Pancreas (tissue), 10 donors: Measurements from ENCODE around the gene FOXRED1. TPM values are rescaled to one million over a fixed set of nuclear protein-coding genes. Genes with fewer than 3 reads are reported as not detected.

ENCODE experiments used
- ATAC-seq, 4 donors: fragments of 200-7000 bp; cut with Tn5 transposase; one replicate each; pipeline versions ENCODE4 v1.8.0 to v1.9.1; 2020; ENCODE audit warnings: mild to moderate bottlenecking in 4 of 4, moderate library complexity in 4 of 4
- DNase-seq, 6 donors: peaks; one replicate each; pipeline ENCODE4 v3.0.0-alpha.2; 2020
- FAIRE-seq: peaks from 2 replicates; lab custom pipeline; 2012; peaks lifted over from hg19 to GRCh38; lab: Jason Lieb, UNC
- H3K27ac ChIP-seq, 4 donors: fragments of 200-600 bp; sonication (generic); 1 replicate in 3 of 4; 2 replicates in 1 of 4; pipeline versions ENCODE4 v1.5.0 to v1.8.0; 2020
- H3K27me3 ChIP-seq, 4 donors: fragments of 200-600 bp; one replicate each; pipeline ENCODE4 v1.8.0; 2021
- H3K36me3 ChIP-seq, 3 donors: fragments of 200-600 bp; sonication (generic) in 1 of 3; one replicate each; pipeline versions ENCODE4 v1.5.0 to v1.8.0; 2020 to 2021
- H3K4me1 ChIP-seq, 3 donors: fragments of 200-600 bp; one replicate each; pipeline ENCODE4 v1.8.0; 2021
- H3K4me3 ChIP-seq, 4 donors: fragments of 200-600 bp; sonication (generic) in 2 of 4; one replicate each; pipeline versions ENCODE4 v1.5.0 to v1.8.0; 2020 to 2021
- H3K9me3 ChIP-seq, 4 donors: fragments of 200-600 bp; one replicate each; pipeline ENCODE4 v1.8.0; 2021
- WGBS, 2 donors: extraction: QIAGEN DNeasy Blood & Tissue Kit; methylation state at CpG; one replicate each; pipeline ENCODE4 v1.1.7; 2013; 5-methylcytosine and 5-hydroxymethylcytosine counted together
- intact Hi-C, 3 donors: fragments of 100-400 bp; cut with DNase I; formaldehyde crosslinking; loops; one replicate each; pipeline versions ENCODE4 v1.11.1 to v1.14.2; 2022
- polyA plus RNA-seq, 2 donors: library from polyadenylated mRNA; stranded (reverse); fragments of 200-250 nt; gene quantifications; one replicate each; pipeline ENCODE4 v1.2.3, GENCODE V29; 2013
- total RNA-seq, 6 donors: library from RNA; stranded (reverse); fragmentation: NEBNext Ultra II Directional in 4 of 6; extraction: Animal tissue kit (Norgen Biotek cat#: 25700) in 4 of 6; gene quantifications; one replicate each; pipeline versions ENCODE4 v1.2.1 to v1.2.4, GENCODE V29; 2021 to 2023
- TF ChIP-seq, protein P1 (sequence below), 4 donors: fragments of 200-600 bp; sonication (generic) in 3 of 4; IDR thresholded peaks; one replicate each; pipeline versions ENCODE4 v1.5.0 to v1.8.0; 2021; ENCODE audit warnings: antibody characterized with exemption in 4 of 4
- donor health status: healthy with polysubstance abuse.
- donor health status: DM: no; HTN: no; CAD: no; lungs with moderate emphysema.
- donor health status: DM: no; HTN: no; CAD: no.
- donor health status: control.
- donor health status: control.
- donor health status: Bipolar disorder and iron deficiency.
- donor health status: DM: yes; HTN: yes; CAD: no.
- donor health status: DM: no; HTN: no; CAD: no.
- donor health status: DM: no; HTN: no; CAD: no.
- donor health status: DM: yes; HTN: yes; CAD: no.

FOXRED1 gene
- total and polyA plus RNA-seq, 8 donors: 6.3 to 29.4 (median 11.5) TPM

DNA sequence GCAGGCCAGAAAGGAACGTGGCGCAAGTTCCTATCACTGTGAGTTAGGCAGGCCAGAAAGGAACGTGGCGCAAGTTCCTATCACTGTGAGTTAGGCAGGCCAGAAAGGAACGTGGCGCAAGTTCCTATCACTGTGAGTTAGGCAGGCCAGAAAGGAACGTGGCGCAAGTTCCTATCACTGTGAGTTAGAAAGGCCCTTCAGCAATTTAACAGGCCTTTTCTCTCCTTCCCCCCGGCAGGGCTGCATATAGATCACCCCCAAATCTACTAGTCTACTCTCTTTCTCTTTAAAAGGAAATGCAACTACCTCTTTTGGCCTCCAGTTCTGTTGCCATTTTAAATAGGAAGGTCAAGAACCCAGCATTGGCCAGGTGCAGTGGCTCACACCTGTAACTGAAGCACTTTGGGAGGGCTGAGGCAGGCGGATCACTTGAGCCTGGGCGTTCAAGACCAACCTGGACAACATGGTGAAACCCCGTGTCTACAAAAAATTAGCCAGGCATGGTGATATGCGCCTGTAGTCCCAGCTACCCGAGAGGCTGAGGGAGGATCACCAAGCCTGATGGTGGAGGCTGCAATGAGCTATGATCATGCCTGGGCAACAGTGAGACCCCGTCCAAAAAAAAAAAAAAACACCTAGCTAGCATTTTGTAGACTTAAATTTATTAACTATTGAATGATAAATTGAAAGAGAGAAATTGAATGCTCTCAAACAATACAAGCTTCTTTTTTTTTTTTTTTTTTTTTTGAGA lies 42.4 kb upstream of the FOXRED1 start:
- Histone ChIP-seq H3K9me3 (no peaks in the 10 kb centered on the region), H3K27ac (no peak overlapping the region), H3K36me3 (no peaks in the 10 kb centered on the region), H3K4me3 (no peak overlapping the region), H3K4me1 (peaks cover 0 to 5% (median 2%) of the 10 kb centered on the region in 3 donors), H3K27me3 (no peaks in the 10 kb centered on the region)
- FAIRE-seq: no peak
- intact Hi-C loops: no loop called here
- TF ChIP-seq, protein P1, sequence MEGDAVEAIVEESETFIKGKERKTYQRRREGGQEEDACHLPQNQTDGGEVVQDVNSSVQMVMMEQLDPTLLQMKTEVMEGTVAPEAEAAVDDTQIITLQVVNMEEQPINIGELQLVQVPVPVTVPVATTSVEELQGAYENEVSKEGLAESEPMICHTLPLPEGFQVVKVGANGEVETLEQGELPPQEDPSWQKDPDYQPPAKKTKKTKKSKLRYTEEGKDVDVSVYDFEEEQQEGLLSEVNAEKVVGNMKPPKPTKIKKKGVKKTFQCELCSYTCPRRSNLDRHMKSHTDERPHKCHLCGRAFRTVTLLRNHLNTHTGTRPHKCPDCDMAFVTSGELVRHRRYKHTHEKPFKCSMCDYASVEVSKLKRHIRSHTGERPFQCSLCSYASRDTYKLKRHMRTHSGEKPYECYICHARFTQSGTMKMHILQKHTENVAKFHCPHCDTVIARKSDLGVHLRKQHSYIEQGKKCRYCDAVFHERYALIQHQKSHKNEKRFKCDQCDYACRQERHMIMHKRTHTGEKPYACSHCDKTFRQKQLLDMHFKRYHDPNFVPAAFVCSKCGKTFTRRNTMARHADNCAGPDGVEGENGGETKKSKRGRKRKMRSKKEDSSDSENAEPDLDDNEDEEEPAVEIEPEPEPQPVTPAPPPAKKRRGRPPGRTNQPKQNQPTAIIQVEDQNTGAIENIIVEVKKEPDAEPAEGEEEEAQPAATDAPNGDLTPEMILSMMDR (IDR thresholded peaks at IDR 0.05): no peak
- no peak for ATAC-seq
- DNase-seq: no peak
- WGBS, 2 donors: 96 to 97% methylated on average over 9 to 11 of the region's 15 CpGs

DNA sequence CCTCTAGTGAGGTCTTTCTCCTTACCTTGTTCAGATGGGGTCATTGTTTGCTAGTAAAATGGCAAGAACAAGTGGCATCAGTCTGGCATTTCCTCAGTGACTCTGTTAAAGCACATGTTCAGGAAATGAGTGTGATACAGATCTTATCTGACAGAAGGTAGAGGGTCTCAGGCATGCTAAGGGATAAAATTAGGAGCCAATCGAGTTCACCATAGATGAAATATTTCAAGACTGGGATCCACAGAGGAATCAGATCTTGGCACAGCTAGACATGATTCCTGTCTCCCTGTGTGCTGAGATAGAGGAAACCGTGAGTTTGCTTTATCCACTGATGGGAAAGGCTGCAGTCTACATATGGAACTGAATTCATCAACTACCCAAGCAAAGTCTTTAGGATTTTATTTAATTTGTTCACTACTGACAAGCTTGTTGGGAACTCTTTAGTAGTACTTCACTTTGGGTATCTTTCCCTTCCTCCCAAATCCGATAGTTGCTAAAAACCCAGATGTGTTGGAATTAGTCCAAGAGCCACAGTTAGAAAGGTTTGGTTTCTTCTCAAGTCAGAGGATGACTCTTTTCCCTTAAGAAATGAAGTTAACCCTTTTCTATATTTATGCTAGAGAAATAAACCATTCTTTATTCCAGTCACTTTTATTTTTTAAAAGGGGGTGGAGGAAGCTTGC lies 39.0 kb upstream of the FOXRED1 start:
- FAIRE-seq (no peak), ATAC-seq (no peak), DNase-seq (no peak)
- Histone ChIP-seq H3K27me3 (no peaks in the 10 kb centered on the region), H3K9me3 (no peaks in the 10 kb centered on the region), H3K4me3 (no peak overlapping the region), H3K4me1 (peaks cover 0 to 12% (median 10%) of the 10 kb centered on the region in 3 donors), H3K27ac (no peak overlapping the region), H3K36me3 (no peaks in the 10 kb centered on the region)
- intact Hi-C loops: no loop called here
- WGBS, 2 donors: 80 to 84% methylated on average over 3 of the region's 3 CpGs
- TF ChIP-seq, protein P1 (IDR thresholded peaks at IDR 0.05): no peak

DNA sequence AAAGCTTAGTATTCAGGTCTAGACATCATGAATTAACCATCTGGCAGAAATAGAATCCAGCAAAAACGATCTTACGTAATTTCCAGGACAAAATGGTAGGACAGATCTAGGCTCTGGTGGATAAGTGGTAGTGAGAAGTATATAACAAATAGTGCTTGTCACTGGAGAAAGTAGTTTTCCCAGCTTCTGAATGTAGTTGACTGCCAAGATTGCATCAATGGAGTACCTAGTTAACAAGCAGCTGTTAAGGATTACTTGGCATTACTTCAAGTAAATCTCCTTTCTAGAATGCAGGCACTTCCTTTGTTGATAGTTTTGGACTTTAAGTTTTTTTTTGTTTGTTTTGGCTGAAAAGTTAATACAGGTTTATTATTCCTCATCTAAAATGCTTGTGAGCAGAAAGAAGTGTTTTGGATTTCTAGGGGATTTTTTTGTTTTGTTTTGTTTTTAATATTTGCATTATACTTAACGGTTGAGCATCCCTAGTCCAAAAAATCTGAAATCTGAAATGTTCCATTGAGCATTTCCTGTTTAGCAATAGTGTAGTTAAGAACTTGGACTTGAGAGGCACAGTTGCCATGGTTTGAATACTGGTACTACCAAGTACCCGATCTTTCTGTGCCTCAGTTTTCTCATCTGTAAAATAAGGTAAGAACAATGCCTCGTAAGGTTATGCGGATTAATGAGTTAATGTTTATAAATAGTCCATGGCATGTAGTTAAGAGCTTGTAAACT lies 37.1 kb upstream of the FOXRED1 start:
- no peak overlapping the region for H3K27ac ChIP-seq
- peak; percentile 23 for FAIRE-seq

DNA sequence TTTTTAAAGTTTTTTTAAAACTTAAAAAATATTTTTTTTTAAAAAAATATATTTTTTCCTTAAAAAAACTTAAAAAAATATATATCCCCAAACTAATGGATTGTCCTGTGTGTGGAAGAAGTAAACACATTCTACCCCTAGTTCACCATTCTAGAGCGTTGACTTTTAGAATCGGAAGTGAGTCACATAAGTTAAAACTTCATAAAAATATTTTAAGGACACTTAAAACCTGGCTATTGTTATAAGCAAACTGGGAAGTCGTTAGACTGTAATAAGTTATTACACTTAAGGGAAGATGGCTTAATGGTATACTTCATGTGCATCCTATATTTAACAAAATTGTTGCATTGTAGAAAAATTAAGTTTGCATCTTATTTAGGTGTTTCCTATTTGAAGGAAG lies 36.3 kb upstream of the FOXRED1 start:
- Histone ChIP-seq H3K27me3 (no peaks in the 10 kb centered on the region), H3K36me3 (no peaks in the 10 kb centered on the region), H3K27ac (no peak overlapping the region), H3K4me3 (no peak overlapping the region), H3K9me3 (no peaks in the 10 kb centered on the region), H3K4me1 (peaks cover 0 to 12% (median 10%) of the 10 kb centered on the region in 3 donors)
- intact Hi-C loops: no loop called here
- DNase-seq: no peak
- FAIRE-seq: no peak
- WGBS, 2 donors: 90 to 93% methylated on average over 3 of the region's 3 CpGs
- TF ChIP-seq, protein P1 (IDR thresholded peaks at IDR 0.05): no peak
- no peak for ATAC-seq

More for the DNA sequence above, 37.1 kb upstream of the FOXRED1 start:
- Histone ChIP-seq H3K27me3 (no peaks in the 10 kb centered on the region), H3K4me1 (peaks cover 0 to 12% (median 10%) of the 10 kb centered on the region in 3 donors), H3K9me3 (no peaks in the 10 kb centered on the region), H3K36me3 (no peaks in the 10 kb centered on the region), H3K4me3 (no peak overlapping the region)
- ATAC-seq (peak; percentile 58 to 87 (median 74)), DNase-seq (no peak)
- 45 to 48% methylated on average over 6 of the region's 6 CpGs for WGBS, 2 donors
- TF ChIP-seq, protein P1 (IDR thresholded peaks at IDR 0.05): no peak
- intact Hi-C loops: no loop called here
